Activated CD8-positive, alpha-beta T cell treated with anti-CD3 and anti-CD28 coated beads, Interleukin-2, amount 10 ng/mL, durations not matched to agents 7 days and 5 days (primary cell): ENCODE data around the gene MAST4. TPM values are rescaled to one million over a fixed set of nuclear protein-coding genes. Genes with fewer than 3 reads are reported as not detected.

Source experiments
- ATAC-seq: fragments of 150-1000 bp; cut with Tn5 transposase; one replicate; pipeline ENCODE4 v1.10.0; 2021; ENCODE audit warnings: moderate library complexity
- CTCF ChIA-PET: fragments of 350-600 bp; sonication (Branson Sonifier 250); formaldehyde crosslinking; loops from one replicate; lab custom pipeline; 2021; ENCODE audit warnings: antibody characterized with exemption; lab: Charles Lee
- POLR2A ChIA-PET: fragments of 350-600 bp; sonication (Branson Sonifier 250); formaldehyde crosslinking; loops from one replicate; lab custom pipeline; 2021; ENCODE audit warnings: antibody characterized with exemption; lab: Charles Lee
- DNase-seq: peaks from one replicate; pipeline ENCODE4 v3.0.0-alpha.2; 2020
- H3K27ac Mint-ChIP-seq: one replicate; pipeline ENCODE4 v1.8.0; 2021; ENCODE audit warnings: mild to moderate bottlenecking, mixed read lengths
- H3K27me3 Mint-ChIP-seq: one replicate; pipeline ENCODE4 v1.8.0; 2021; ENCODE audit warnings: low read depth, mixed read lengths
- H3K36me3 Mint-ChIP-seq: one replicate; pipeline ENCODE4 v1.8.0; 2021; ENCODE audit warnings: low read depth, mixed read lengths
- H3K4me1 Mint-ChIP-seq: one replicate; pipeline ENCODE4 v1.8.0; 2021; ENCODE audit warnings: low read depth, mixed read lengths
- H3K4me3 Mint-ChIP-seq: one replicate; pipeline ENCODE4 v1.8.0; 2021; ENCODE audit warnings: mild to moderate bottlenecking, mixed read lengths
- H3K9me3 Mint-ChIP-seq: one replicate; pipeline ENCODE4 v1.8.0; 2022; ENCODE audit warnings: mixed read lengths; ENCODE audit not compliant: insufficient read depth
- total RNA-seq, 2 experiments: library from RNA; stranded (reverse); gene quantifications; one replicate each; pipeline ENCODE4 v1.2.3, GENCODE V29; 2021

MAST4 gene
- total RNA-seq, 2 experiments from 2014 or later = 5.5 to 7.1 TPM

DNA sequence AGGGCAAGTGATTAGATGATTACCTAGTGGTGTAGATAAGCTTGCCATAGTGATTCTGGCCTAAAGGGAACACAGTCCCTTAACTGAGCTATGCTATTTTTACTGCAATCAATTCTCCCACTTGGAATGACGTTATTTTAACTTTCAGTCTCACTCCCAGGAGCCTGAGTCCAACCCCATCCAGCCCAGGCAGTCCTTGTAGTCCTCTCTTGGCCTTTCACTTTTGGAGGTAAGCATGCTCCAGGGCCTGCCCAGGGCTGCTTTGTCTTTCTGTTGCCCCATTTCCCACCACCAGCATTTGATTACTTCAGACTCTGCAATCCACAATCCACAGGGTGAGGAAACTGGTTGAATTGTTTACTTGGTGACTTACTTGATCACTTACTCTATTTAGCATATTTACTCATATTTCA, 367.4 kb downstream of the MAST4 start:
- ChIA-PET CTCF (no interaction called here), POLR2A (no interaction called here)
- Mint-ChIP-seq H3K36me3 (no peaks in the 10 kb centered on the region), H3K9me3 (no peaks in the 10 kb centered on the region), H3K27ac (no peak overlapping the region), H3K4me3 (no peak overlapping the region), H3K4me1 (no peaks in the 10 kb centered on the region), H3K27me3 (no peaks in the 10 kb centered on the region)
- DNase-seq (no peak), ATAC-seq (no peak)

DNA sequence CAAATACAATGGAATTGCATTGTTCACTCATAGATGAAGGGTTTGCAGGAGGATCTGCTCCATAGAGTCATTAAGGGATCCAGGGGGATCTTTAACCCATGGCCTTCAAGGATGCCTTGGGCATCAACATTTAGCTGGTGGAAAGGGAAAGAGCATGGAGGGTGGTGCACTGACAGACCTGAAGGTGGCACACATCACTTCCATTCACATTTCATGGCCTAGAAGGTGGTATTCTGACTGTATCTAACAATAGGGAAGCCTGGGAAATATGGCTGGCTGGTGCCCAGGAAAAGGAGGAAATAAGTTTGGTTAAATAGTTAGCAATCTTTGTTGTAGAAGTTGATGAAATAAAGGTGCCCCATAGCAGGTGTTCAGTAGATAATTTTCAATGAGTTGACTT, 370.2 kb downstream of the MAST4 start:
- Mint-ChIP-seq H3K36me3 (no peaks in the 10 kb centered on the region), H3K4me1 (no peaks in the 10 kb centered on the region), H3K27ac (no peak overlapping the region), H3K27me3 (no peaks in the 10 kb centered on the region), H3K4me3 (no peak overlapping the region), H3K9me3 (no peaks in the 10 kb centered on the region)
- DNase-seq (no peak), ATAC-seq (no peak)
- ChIA-PET CTCF (no interaction called here), POLR2A (no interaction called here)

DNA sequence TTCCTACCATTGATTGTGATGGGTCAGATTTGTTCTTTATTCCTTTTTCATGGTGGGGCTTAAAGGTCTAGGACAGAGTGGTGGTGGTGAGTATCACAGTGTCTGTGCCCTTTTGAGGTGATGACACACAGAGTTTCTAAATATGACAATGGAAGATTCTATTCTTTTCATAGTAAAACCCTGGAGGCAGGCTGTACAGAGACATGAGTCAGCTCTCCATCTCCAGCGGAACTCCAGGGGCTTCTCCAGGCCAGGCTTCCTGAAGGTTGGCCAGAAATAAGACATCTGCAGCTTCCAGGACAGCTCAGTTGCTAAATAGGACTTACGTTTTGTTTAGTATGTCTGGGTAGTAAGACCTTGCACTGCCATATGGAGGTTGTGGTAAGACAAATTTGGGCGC, 370.9 kb downstream of the MAST4 start:
- Mint-ChIP-seq H3K27ac (no peak overlapping the region), H3K4me3 (no peak overlapping the region), H3K4me1 (no peaks in the 10 kb centered on the region), H3K36me3 (no peaks in the 10 kb centered on the region), H3K9me3 (no peaks in the 10 kb centered on the region), H3K27me3 (no peaks in the 10 kb centered on the region)
- DNase-seq = no peak
- ChIA-PET POLR2A (no interaction called here), CTCF (interaction anchor here (1.6 kb wide), 1 partner anchor 21 kb away, joined by 5 read pairs; no protein-coding TSS in a partner anchor)
- ATAC-seq = no peak

DNA sequence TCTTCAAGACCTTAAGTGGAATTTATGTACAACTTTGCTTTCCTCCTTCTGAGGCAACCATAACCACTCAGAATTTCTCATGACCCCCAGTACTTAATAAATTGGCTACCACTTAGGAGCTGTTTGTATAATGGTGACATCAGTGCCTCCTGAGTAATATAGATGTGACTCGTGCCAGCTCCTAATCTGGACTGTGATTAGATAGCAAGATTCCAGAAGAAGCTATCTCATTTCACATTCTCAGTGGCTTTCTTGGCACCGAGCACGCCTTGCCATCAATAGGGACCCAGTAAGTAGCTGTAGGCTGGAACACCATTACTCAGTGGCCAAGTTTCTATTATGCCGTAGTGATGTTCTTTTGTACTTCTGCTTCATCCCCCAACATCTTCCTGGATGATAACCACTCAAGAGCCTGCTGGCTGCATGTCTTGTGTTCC, 371.7 kb downstream of the MAST4 start:
- CTCF ChIA-PET = interaction anchor here (1.6 kb wide), 1 partner anchor 20 kb away, joined by 5 read pairs; no protein-coding TSS in a partner anchor
- Mint-ChIP-seq H3K27ac (no peak overlapping the region), H3K27me3 (no peaks in the 10 kb centered on the region), H3K4me3 (no peak overlapping the region), H3K9me3 (no peaks in the 10 kb centered on the region), H3K36me3 (no peaks in the 10 kb centered on the region), H3K4me1 (no peaks in the 10 kb centered on the region)
- POLR2A ChIA-PET = no interaction called here
- DNase-seq (no peak), ATAC-seq (no peak)

DNA sequence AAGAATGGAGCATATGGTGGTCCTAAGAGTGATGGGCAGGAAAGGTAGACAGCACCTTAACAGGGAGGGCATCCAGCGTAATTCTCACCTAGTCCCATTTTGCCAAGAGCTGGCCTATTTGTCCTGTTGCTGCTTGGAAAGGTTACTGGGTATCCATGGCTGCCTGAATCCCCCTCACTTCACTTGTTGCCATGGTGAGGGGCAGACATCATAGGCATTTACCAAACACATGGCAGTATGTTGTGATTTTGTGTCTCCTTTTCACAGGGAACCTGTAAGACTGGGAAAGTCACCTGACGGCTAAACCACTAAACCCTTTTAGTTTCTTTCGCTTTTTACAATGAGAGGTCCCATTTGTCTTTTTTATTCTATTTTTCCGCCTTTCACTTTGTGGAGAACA, 373.3 kb downstream of the MAST4 start:
- CTCF ChIA-PET = interaction anchor here (0.6 kb wide), 1 partner anchor 1822 kb away, joined by 3 read pairs; no protein-coding TSS in a partner anchor
- H3K36me3 Mint-ChIP-seq = no peaks in the 10 kb centered on the region
- no peaks in the 10 kb centered on the region for H3K9me3 Mint-ChIP-seq
- POLR2A ChIA-PET = no interaction called here
- DNase-seq (no peak), ATAC-seq (no peak)
- no peaks in the 10 kb centered on the region for H3K27me3 Mint-ChIP-seq
- no peaks in the 10 kb centered on the region for H3K4me1 Mint-ChIP-seq
- no peak overlapping the region for H3K4me3 Mint-ChIP-seq
- no peak overlapping the region for H3K27ac Mint-ChIP-seq

DNA sequence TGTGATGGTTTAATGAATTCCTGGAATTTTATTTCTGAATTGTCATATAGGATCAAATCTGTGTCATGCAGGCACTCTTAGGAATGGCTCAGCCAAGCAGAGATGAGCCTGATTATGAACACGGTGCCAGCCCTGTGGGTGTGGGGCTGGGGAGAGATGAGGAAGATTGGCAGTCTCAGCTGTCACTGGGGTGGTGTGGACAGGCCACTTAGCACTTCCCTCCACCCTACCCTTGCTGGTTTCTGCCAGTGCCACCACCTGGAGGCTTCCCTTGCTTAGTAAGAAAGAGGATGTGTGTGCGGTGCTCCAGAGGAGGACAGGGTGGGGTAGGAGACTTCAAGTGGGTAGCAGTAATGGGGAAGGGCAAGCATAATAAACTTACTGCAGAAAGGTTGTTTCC, 373.8 kb downstream of the MAST4 start:
- CTCF ChIA-PET = no interaction called here
- POLR2A ChIA-PET = no interaction called here
- H3K4me3 Mint-ChIP-seq = no peak overlapping the region
- no peaks in the 10 kb centered on the region for H3K4me1 Mint-ChIP-seq
- no peak for ATAC-seq
- H3K27me3 Mint-ChIP-seq = no peaks in the 10 kb centered on the region
- no peak overlapping the region for H3K27ac Mint-ChIP-seq
- H3K9me3 Mint-ChIP-seq = no peaks in the 10 kb centered on the region
- H3K36me3 Mint-ChIP-seq = no peaks in the 10 kb centered on the region
- DNase-seq = no peak

DNA sequence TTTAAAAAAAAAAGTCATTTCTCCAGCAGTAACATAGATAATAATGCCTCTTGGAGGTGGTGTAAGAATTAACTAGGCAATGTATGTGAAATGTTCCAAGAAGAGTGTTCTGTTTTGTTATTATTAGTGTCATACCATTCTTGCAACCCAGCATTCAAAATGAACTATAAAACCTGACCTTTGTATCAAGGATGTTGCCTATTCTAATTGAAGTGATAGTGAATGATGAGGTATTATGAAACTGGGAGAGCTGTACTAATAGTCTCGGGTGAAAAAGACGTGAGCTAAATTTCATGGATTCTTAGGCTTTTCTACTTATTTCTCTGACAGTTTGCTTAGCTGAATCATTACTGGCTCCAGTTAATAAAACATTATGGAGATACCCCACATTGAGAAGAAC, 375.8 kb downstream of the MAST4 start:
- Mint-ChIP-seq H3K27me3 (no peaks in the 10 kb centered on the region), H3K4me1 (no peaks in the 10 kb centered on the region), H3K27ac (no peak overlapping the region), H3K4me3 (no peak overlapping the region), H3K9me3 (no peaks in the 10 kb centered on the region), H3K36me3 (no peaks in the 10 kb centered on the region)
- no peak for ATAC-seq
- no peak for DNase-seq
- ChIA-PET CTCF (no interaction called here), POLR2A (interaction anchor here (0.6 kb wide), 1 partner anchor 153 kb away, joined by 3 read pairs; no protein-coding TSS in a partner anchor)

DNA sequence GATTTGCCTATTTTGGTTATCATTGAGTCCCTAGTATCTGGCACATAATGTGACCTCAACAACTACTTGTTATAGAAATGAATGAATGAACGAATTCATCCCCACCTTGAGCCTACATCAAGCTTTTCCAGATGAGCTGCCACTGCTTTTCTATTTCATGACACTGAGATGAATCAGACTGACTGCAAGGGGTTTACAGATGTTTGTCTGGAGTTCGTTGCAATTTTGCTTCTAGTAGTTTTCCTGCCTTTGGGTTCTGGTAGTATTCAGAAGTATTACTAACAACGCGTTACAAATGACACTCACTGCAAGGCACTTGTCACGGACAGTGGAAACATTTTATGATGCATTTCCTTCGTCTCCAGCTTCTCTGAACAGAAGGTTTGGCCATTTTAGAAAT, 378.1 kb downstream of the MAST4 start:
- Mint-ChIP-seq H3K4me1 (no peaks in the 10 kb centered on the region), H3K4me3 (no peak overlapping the region), H3K27ac (no peak overlapping the region), H3K36me3 (no peaks in the 10 kb centered on the region), H3K9me3 (no peaks in the 10 kb centered on the region), H3K27me3 (peaks cover 8% of the 10 kb centered on the region)
- no peak for ATAC-seq
- ChIA-PET POLR2A (no interaction called here), CTCF (no interaction called here)
- DNase-seq = no peak

DNA sequence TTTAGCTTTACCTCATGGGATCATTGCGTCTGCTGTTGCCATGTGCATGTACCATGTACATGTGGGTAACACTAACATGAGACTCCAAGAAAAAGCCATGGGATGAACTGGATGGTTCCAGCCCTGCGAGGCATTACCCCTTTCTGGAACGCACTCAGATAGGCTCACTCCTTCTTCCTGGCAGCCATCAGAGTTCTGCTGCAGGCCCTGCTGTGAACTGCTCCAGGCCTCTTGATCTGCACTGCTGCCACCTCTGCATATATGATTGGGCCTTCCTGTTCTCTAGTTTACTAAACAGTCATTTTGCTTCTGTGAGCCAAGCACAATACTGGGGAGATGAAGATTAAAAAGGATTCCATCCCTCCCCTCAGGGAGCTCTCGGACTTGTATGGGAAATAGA, 379.9 kb downstream of the MAST4 start:
- Mint-ChIP-seq H3K36me3 (no peaks in the 10 kb centered on the region), H3K27ac (no peak overlapping the region), H3K9me3 (no peaks in the 10 kb centered on the region), H3K4me1 (no peaks in the 10 kb centered on the region), H3K4me3 (no peak overlapping the region), H3K27me3 (peaks cover 12% of the 10 kb centered on the region)
- no peak for DNase-seq
- CTCF ChIA-PET = interaction anchor here (1.3 to 3.9 kb wide), 2 partner anchors 11 to 12 kb away, joined by 3 to 15 read pairs; no protein-coding TSS in a partner anchor
- ATAC-seq = no peak
- POLR2A ChIA-PET = no interaction called here

DNA sequence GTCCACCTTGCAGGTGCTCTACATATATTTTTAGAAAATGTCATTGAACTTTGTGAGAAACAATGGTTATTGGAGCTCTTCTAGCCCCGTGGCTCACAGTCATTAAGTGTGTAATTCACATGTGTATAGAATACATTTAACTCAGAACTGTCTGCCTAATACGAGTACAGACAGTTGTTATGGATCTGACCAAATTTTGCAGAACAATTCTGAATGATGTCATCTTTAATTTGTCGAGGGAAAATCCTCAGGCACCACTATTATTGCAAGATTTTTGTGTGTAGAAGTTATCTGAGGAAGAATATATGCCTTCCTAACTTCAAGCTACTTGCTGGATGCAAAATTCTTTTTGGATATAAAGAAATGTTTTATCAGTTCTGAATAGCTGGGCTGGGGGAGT, 383.5 kb downstream of the MAST4 start:
- Mint-ChIP-seq H3K36me3 (no peaks in the 10 kb centered on the region), H3K4me1 (no peaks in the 10 kb centered on the region), H3K27ac (no peak overlapping the region), H3K4me3 (no peak overlapping the region), H3K27me3 (peaks cover 26% of the 10 kb centered on the region), H3K9me3 (no peaks in the 10 kb centered on the region)
- no peak for DNase-seq
- ChIA-PET CTCF (interaction anchor here (0.7 to 3.9 kb wide), 2 partner anchors 8 to 40 kb away, joined by 3 to 15 read pairs; no protein-coding TSS in a partner anchor), POLR2A (no interaction called here)
- ATAC-seq = no peak

DNA sequence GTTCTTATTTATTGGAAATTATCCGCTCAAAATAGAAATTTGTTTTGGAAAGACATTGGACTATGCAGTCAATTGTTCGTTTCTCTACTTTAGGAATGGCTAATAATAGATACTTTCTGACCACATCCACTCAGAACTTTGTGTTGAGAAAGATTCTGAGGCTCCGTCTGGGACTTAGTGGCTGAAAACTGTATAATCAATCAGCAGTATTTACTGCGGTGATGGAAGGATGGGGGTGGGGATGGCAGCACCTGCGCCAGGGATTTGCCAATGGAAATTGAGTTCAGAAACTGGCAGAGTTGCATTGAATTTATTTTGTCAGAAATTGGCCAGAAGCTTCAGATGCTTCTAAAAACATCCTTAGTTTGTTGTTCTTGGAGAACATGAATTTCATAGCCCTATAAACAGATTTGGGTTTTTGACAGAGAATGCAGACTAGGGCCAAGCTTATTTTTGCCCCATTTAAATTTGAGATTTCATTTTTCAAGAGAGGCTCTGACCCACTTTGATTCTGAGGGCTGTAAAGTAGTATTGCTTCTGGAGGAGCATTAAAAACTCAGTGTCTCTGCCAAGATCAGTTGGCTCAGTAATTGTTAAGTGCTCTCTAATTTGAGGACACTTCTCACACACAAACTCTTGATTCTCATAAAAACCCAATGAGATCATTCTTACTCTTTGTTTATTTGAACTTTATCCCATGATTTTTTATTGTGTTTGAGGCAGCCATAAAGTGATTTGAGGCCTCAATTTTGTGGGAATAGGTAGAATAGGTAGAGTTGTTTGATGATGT, 385.3 kb downstream of the MAST4 start:
- no peak overlapping the region for H3K27ac Mint-ChIP-seq
- DNase-seq (no peak), ATAC-seq (no peak)
- H3K4me3 Mint-ChIP-seq = no peak overlapping the region
- CTCF ChIA-PET = interaction anchor here (1.3 kb wide), 1 partner anchor 176 kb away, joined by 3 read pairs; no protein-coding TSS in a partner anchor
- POLR2A ChIA-PET = no interaction called here
- H3K4me1 Mint-ChIP-seq = no peaks in the 10 kb centered on the region
- H3K36me3 Mint-ChIP-seq = no peaks in the 10 kb centered on the region
- peaks cover 30% of the 10 kb centered on the region for H3K27me3 Mint-ChIP-seq
- H3K9me3 Mint-ChIP-seq = no peaks in the 10 kb centered on the region

DNA sequence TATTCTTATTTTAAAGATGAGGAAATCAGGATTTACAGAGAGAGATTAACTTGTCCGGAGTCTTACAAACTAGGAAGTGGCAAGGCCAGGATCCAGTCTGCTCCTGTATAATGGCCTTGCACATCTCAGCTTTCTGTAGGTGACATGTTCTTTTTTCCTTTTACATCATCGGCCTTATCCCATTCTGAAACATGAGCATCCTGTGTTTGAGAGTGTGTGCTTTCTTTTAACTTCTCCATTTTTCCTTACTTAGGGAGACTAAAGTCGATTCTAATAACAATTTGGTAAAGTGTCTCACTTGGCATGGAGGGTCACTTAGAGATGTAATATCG, 385.8 kb downstream of the MAST4 start:
- Mint-ChIP-seq H3K9me3 (no peaks in the 10 kb centered on the region), H3K4me3 (no peak overlapping the region), H3K4me1 (no peaks in the 10 kb centered on the region), H3K27me3 (peaks cover 30% of the 10 kb centered on the region), H3K36me3 (no peaks in the 10 kb centered on the region), H3K27ac (no peak overlapping the region)
- DNase-seq (no peak), ATAC-seq (no peak)
- ChIA-PET CTCF (no interaction called here), POLR2A (no interaction called here)
